Neural cell (in vitro differentiated cells): ENCODE results near the gene FNDC11.

ENCODE experiments used
- POLR2AphosphoS5 ChIP-seq: IDR thresholded peaks from 2 replicates; pipeline ENCODE4 v1.6.1; 2012
- SMC3 ChIP-seq: fragments of 450-650 bp; conservative IDR thresholded peaks from 2 replicates; pipeline ENCODE4 v1.6.1; 2014; ENCODE audit warnings: antibody characterized with exemption, mild to moderate bottlenecking, moderate library complexity; ENCODE audit not compliant: poor library complexity
- TAF1 ChIP-seq: IDR thresholded peaks from 2 replicates; pipeline ENCODE4 v1.6.1; 2012; ENCODE audit warnings: low read depth
- TF ChIP-seq, protein P1 (sequence below): IDR thresholded peaks from 2 replicates; pipeline ENCODE4 v1.6.1; 2012; ENCODE audit warnings: borderline replicate concordance
- TF ChIP-seq, protein P2 (sequence below): fragments of 450-650 bp; IDR thresholded peaks from 2 replicates; pipeline ENCODE4 v1.5.1; 2014; ENCODE audit warnings: antibody characterized with exemption, mild to moderate bottlenecking, moderate library complexity; ENCODE audit not compliant: poor library complexity, severe bottlenecking

DNA sequence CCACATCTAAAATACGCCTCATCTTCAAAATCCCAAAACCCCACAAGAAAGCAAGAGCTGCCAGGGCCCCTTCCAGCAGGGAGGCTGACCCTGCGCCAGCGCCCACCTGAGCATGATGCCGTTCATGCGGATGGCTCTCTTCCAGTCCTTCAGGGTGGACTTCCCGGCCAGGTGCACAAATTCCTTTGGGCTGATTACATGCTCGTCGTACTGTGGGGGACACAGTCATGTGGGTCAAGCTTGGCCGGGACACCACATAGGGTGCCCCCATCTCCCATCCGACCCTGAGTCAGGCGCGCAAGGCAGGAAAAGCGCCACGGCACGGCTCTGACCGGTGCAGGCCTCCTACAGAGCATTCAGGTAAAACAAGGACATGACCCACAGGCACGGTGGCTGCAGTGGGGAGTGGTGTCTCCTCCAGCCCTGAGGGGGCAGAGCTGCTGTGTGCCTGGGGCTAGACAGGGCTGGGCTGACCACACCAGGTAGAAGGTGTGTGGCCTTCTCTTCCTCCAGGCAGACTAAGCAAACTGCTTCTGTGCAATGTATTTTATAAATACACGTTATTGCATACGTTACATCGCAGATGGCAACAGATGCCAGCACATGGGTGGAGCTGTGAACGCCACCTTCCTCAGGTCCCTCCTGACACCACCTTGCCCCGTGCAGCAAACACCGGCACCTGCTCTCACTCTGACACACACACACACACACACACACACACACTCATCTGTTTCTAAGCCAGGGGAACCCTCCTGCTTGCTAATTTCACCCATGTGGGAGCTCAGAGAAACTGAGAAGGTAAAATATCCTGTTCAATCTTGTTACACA lies 43.9 kb downstream of the FNDC11 start:
- TF ChIP-seq SMC3 (no peak), POLR2AphosphoS5 (no peak), TAF1 (no peak)
- TF ChIP-seq, protein P1, sequence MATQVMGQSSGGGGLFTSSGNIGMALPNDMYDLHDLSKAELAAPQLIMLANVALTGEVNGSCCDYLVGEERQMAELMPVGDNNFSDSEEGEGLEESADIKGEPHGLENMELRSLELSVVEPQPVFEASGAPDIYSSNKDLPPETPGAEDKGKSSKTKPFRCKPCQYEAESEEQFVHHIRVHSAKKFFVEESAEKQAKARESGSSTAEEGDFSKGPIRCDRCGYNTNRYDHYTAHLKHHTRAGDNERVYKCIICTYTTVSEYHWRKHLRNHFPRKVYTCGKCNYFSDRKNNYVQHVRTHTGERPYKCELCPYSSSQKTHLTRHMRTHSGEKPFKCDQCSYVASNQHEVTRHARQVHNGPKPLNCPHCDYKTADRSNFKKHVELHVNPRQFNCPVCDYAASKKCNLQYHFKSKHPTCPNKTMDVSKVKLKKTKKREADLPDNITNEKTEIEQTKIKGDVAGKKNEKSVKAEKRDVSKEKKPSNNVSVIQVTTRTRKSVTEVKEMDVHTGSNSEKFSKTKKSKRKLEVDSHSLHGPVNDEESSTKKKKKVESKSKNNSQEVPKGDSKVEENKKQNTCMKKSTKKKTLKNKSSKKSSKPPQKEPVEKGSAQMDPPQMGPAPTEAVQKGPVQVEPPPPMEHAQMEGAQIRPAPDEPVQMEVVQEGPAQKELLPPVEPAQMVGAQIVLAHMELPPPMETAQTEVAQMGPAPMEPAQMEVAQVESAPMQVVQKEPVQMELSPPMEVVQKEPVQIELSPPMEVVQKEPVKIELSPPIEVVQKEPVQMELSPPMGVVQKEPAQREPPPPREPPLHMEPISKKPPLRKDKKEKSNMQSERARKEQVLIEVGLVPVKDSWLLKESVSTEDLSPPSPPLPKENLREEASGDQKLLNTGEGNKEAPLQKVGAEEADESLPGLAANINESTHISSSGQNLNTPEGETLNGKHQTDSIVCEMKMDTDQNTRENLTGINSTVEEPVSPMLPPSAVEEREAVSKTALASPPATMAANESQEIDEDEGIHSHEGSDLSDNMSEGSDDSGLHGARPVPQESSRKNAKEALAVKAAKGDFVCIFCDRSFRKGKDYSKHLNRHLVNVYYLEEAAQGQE: no peak
- TF ChIP-seq, protein P2, sequence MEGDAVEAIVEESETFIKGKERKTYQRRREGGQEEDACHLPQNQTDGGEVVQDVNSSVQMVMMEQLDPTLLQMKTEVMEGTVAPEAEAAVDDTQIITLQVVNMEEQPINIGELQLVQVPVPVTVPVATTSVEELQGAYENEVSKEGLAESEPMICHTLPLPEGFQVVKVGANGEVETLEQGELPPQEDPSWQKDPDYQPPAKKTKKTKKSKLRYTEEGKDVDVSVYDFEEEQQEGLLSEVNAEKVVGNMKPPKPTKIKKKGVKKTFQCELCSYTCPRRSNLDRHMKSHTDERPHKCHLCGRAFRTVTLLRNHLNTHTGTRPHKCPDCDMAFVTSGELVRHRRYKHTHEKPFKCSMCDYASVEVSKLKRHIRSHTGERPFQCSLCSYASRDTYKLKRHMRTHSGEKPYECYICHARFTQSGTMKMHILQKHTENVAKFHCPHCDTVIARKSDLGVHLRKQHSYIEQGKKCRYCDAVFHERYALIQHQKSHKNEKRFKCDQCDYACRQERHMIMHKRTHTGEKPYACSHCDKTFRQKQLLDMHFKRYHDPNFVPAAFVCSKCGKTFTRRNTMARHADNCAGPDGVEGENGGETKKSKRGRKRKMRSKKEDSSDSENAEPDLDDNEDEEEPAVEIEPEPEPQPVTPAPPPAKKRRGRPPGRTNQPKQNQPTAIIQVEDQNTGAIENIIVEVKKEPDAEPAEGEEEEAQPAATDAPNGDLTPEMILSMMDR: no peak
